ENCODE measurements around the gene LRRC49. TPM values are rescaled to one million over a fixed set of nuclear protein-coding genes. Genes with fewer than 3 reads are reported as not detected.
A peak's percentile ranks its signal among the peaks of the same experiment; 100 is the strongest.

The LRRC49 gene
- total RNA-seq, 1 donor from 2014 or later: 6.8 TPM

DNA sequence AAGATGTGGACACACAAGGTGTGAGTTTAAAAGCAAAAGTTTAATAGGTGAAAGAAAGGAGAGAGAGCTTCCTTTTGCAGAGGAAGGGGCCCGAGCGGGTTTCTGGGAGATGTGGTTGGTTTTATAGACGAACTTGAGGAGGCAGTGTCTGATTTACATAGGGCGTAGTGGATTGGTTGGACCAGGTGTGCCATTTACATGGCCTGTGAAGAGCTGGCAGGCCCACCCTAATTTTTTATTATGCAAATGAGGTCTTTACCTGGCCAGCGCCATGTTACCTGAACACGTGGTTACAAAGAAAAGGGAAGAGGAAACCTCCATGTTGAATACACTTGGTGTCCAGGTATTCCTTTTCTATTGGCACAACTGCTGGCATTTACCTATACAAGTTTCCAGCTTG is 179.8 kb downstream of the LRRC49 start:
- no peak overlapping the region for H3K27ac ChIP-seq (ENCODE audit: low read depth, low read length)
- H3K9me3 ChIP-seq (ENCODE audit: insufficient read depth, low read depth, low read length): no peaks in the 10 kb centered on the region
- no peaks in the 10 kb centered on the region for H4K20me1 ChIP-seq (ENCODE audit: insufficient read depth, low read length)
- no peak overlapping the region for H3K4me3 ChIP-seq (ENCODE audit: insufficient read depth, low read depth, low read length)
- H3K9me3 Mint-ChIP-seq (ENCODE audit: unreplicated experiment): no peaks in the 10 kb centered on the region
- H3K27me3 Mint-ChIP-seq (ENCODE audit: low read depth, unreplicated experiment): no peaks in the 10 kb centered on the region
- no peak for TF ChIP-seq EZH2 (IDR thresholded peaks at IDR 0.05; ENCODE audit: insufficient read depth, low read length)
- TF ChIP-seq, protein P1, sequence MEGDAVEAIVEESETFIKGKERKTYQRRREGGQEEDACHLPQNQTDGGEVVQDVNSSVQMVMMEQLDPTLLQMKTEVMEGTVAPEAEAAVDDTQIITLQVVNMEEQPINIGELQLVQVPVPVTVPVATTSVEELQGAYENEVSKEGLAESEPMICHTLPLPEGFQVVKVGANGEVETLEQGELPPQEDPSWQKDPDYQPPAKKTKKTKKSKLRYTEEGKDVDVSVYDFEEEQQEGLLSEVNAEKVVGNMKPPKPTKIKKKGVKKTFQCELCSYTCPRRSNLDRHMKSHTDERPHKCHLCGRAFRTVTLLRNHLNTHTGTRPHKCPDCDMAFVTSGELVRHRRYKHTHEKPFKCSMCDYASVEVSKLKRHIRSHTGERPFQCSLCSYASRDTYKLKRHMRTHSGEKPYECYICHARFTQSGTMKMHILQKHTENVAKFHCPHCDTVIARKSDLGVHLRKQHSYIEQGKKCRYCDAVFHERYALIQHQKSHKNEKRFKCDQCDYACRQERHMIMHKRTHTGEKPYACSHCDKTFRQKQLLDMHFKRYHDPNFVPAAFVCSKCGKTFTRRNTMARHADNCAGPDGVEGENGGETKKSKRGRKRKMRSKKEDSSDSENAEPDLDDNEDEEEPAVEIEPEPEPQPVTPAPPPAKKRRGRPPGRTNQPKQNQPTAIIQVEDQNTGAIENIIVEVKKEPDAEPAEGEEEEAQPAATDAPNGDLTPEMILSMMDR (IDR thresholded peaks at IDR 0.05; ENCODE audit: insufficient read depth, low read depth, low read length): no peak
- DNase-seq (ENCODE audit: low read depth) (no peak), FAIRE-seq (no peak)
- H3K9ac ChIP-seq (ENCODE audit: low read length): no peak overlapping the region
- no peak overlapping the region for H3K4me3 Mint-ChIP-seq (ENCODE audit: unreplicated experiment)
- H2AFZ ChIP-seq (ENCODE audit: low read depth, low read length): no peak overlapping the region
- no peak overlapping the region for H3K4me2 ChIP-seq (ENCODE audit: low read length)
- no peak overlapping the region for H3K27ac Mint-ChIP-seq (ENCODE audit: unreplicated experiment)
- no peaks in the 10 kb centered on the region for H3K4me1 ChIP-seq (ENCODE audit: insufficient read depth, low read length)
- H3K27me3 ChIP-seq (ENCODE audit: insufficient read depth, low read length): no peaks in the 10 kb centered on the region
- no peaks in the 10 kb centered on the region for H3K36me3 ChIP-seq (ENCODE audit: insufficient read depth, low read length)
- H3K79me2 ChIP-seq (ENCODE audit: insufficient read depth, low read length): no peaks in the 10 kb centered on the region
- no peaks in the 10 kb centered on the region for H3K4me1 Mint-ChIP-seq (ENCODE audit: low read depth, unreplicated experiment)
- H3K36me3 Mint-ChIP-seq (ENCODE audit: low read depth, unreplicated experiment): no peaks in the 10 kb centered on the region

DNA sequence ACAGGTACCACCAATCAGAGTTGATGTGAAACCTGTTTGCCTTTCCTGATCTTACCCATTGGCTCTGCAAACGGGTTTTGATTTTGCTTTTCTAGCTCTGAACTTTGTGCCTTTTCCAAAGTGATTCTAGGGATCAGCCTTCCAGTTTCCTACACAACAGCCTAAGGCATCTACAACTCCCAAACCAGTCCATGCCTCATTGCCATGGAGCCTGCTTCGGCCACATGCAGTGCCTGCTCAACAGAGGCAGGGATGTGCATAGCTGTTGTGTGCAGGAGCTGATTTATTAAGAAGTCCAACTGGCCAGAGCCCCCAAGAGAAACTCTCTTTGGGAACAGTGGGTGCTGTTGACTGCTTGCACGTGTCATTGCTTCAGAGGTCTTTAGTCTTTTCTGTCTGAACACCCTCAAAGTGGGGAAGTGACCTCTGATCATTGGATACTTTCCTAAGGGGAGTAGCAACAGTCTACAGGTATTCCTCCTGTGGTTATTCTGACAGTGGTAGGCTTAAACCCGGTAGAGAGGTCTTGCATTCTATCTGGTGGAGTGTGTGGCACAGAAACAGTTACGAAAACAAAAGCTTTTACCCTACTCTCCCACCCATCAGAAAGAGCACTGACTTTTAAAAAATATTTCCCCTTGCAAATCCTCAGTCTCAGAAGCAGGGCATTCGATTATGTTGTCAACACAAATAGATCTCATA is 186.0 kb downstream of the LRRC49 start:
- Histone ChIP-seq H3K79me2 (ENCODE audit: insufficient read depth, low read length) (no peaks in the 10 kb centered on the region), H3K4me2 (ENCODE audit: low read length) (peak overlapping the region; percentile 53), H3K27ac (ENCODE audit: low read depth, low read length) (peak overlapping the region; percentile 83), H3K9me3 (ENCODE audit: insufficient read depth, low read depth, low read length) (no peaks in the 10 kb centered on the region), H3K27me3 (ENCODE audit: insufficient read depth, low read length) (no peaks in the 10 kb centered on the region), H3K9ac (ENCODE audit: low read length) (peak overlapping the region; percentile 45), H3K4me3 (ENCODE audit: insufficient read depth, low read depth, low read length) (no peak overlapping the region), H3K36me3 (ENCODE audit: insufficient read depth, low read length) (no peaks in the 10 kb centered on the region), H4K20me1 (ENCODE audit: insufficient read depth, low read length) (no peaks in the 10 kb centered on the region), H2AFZ (ENCODE audit: low read depth, low read length) (no peak overlapping the region), H3K4me1 (ENCODE audit: insufficient read depth, low read length) (peaks cover 32% of the 10 kb centered on the region)
- Mint-ChIP-seq H3K9me3 (ENCODE audit: unreplicated experiment) (peaks cover 7% of the 10 kb centered on the region), H3K36me3 (ENCODE audit: low read depth, unreplicated experiment) (peaks cover 2% of the 10 kb centered on the region), H3K4me3 (ENCODE audit: unreplicated experiment) (no peak overlapping the region), H3K27ac (ENCODE audit: unreplicated experiment) (no peak overlapping the region), H3K4me1 (ENCODE audit: low read depth, unreplicated experiment) (peaks cover 1% of the 10 kb centered on the region), H3K27me3 (ENCODE audit: low read depth, unreplicated experiment) (peaks cover 7% of the 10 kb centered on the region)
- no peak for TF ChIP-seq EZH2 (IDR thresholded peaks at IDR 0.05; ENCODE audit: insufficient read depth, low read length)
- TF ChIP-seq, protein P1 (IDR thresholded peaks at IDR 0.05; ENCODE audit: insufficient read depth, low read depth, low read length): no peak
- FAIRE-seq (no peak), DNase-seq (ENCODE audit: low read depth) (no peak)

All from astrocyte (in vitro differentiated cells and primary cell).